Mesendoderm (in vitro differentiated cells): ENCODE data around the gene LZTR1.
A peak's percentile ranks its signal among the peaks of the same experiment; 100 is the strongest.

Experiments used
- DNase-seq: peaks from one replicate; pipeline ENCODE4 v3.0.0; 2013
- H2AK5ac ChIP-seq: 2 replicates; pipeline ENCODE4 v1.6.1; 2013; ENCODE audit warnings: low read length, inconsistent platforms
- H2BK120ac ChIP-seq: 2 replicates; pipeline ENCODE4 v1.6.1; 2013; ENCODE audit warnings: low read depth, mild to moderate bottlenecking, low read length, moderate library complexity, mixed read lengths
- H2BK15ac ChIP-seq: replicated peaks from 2 replicates; pipeline ENCODE4 v1.6.1; 2013; ENCODE audit warnings: low read depth, mild to moderate bottlenecking, moderate library complexity
- H2BK5ac ChIP-seq: 2 replicates; pipeline ENCODE4 v1.6.1; 2013; ENCODE audit warnings: low read length, inconsistent platforms
- H3K18ac ChIP-seq: 2 replicates; pipeline ENCODE4 v1.6.1; 2013; ENCODE audit warnings: mild to moderate bottlenecking, low read length, mixed read lengths
- H3K23ac ChIP-seq: one replicate; pipeline ENCODE4 v1.6.1; 2013; ENCODE audit warnings: low read length
- H3K27ac ChIP-seq: 2 replicates; pipeline ENCODE4 v1.5.1; 2013; ENCODE audit warnings: low read depth, mild to moderate bottlenecking, inconsistent platforms, low read length, moderate library complexity
- H3K27me3 ChIP-seq: 2 replicates; pipeline ENCODE4 v1.6.1; 2013; ENCODE audit warnings: low read length, control low read depth, mild to moderate bottlenecking, inconsistent platforms; ENCODE audit not compliant: insufficient read depth, poor library complexity
- H3K36me3 ChIP-seq: 2 replicates; pipeline ENCODE4 v1.6.1; 2013; ENCODE audit warnings: low read length, inconsistent platforms; ENCODE audit not compliant: control insufficient read depth, insufficient read depth
- H3K4ac ChIP-seq: one replicate; pipeline ENCODE4 v1.6.1; 2013; ENCODE audit warnings: low read depth, mild to moderate bottlenecking, low read length, moderate library complexity
- H3K4me1 ChIP-seq: 2 replicates; pipeline ENCODE4 v1.6.1; 2013; ENCODE audit warnings: low read depth, low read length, inconsistent platforms; ENCODE audit not compliant: control insufficient read depth
- H3K4me2 ChIP-seq: 2 replicates; pipeline ENCODE4 v1.6.1; 2013; ENCODE audit warnings: low read length
- H3K4me3 ChIP-seq: 2 replicates; pipeline ENCODE4 v1.5.1; 2013; ENCODE audit warnings: mild to moderate bottlenecking, low read length
- H3K56ac ChIP-seq: one replicate; pipeline ENCODE4 v1.6.1; 2013; ENCODE audit warnings: low read length
- H3K79me1 ChIP-seq: 2 replicates; pipeline ENCODE4 v1.6.1; 2013; ENCODE audit warnings: low read length, inconsistent platforms
- H3K79me2 ChIP-seq: 2 replicates; pipeline ENCODE4 v1.6.1; 2013; ENCODE audit warnings: mild to moderate bottlenecking, low read length; ENCODE audit not compliant: control insufficient read depth, insufficient read depth
- H3K9ac ChIP-seq: 2 replicates; pipeline ENCODE4 v1.6.1; 2013; ENCODE audit warnings: low read length, inconsistent platforms
- H4K5ac ChIP-seq: one replicate; pipeline ENCODE4 v1.6.1; 2013; ENCODE audit warnings: low read length
- H4K8ac ChIP-seq: one replicate; pipeline ENCODE4 v1.6.1; 2013; ENCODE audit warnings: low read depth, mild to moderate bottlenecking, control low read depth, low read length, moderate library complexity
- WGBS: extraction: QIAGEN DNeasy Blood & Tissue Kit; methylation state at CpG from one replicate; pipeline ENCODE4 v1.1.7; 2013; ENCODE audit warnings: low lambda C conversion rate, missing lambda C conversion rate; ENCODE audit not compliant: insufficient coverage; ENCODE audit errors: extremely low coverage; 5-methylcytosine and 5-hydroxymethylcytosine counted together

The LZTR1 gene

DNA sequence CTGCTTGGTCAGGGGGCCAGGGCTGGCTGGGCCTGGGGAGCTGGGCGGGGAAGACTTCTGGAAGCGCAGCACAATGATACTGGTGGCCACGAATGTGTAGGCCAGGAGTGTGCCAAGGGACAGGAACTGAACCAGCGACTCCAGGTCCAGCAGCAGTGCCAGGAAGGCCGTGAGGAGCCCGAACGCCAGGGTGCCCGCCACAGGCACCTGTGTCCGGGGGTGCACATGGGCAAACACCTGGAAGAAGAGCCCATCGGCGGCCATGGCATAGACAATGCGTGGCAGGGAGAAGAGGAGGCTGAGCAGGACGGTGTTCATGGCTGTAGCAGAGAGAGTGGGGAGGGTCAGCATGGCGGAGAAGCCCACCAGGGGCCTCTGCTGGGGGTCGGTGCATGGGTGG, 47.9 kb downstream of the LZTR1 start:
- no peak overlapping the region for H3K4ac ChIP-seq
- H3K4me3 ChIP-seq, result no peak overlapping the region
- no peak overlapping the region for H2BK15ac ChIP-seq
- H3K4me2 ChIP-seq, result no peak overlapping the region
- H3K79me1 ChIP-seq, result no peaks in the 10 kb centered on the region
- no peaks in the 10 kb centered on the region for H3K4me1 ChIP-seq
- WGBS, result no CpG with 5 or more reads among the region's 15 CpGs
- no peak for DNase-seq
- H3K79me2 ChIP-seq, result no peaks in the 10 kb centered on the region
- H4K5ac ChIP-seq, result no peak overlapping the region
- H3K27me3 ChIP-seq, result no peaks in the 10 kb centered on the region
- H3K9ac ChIP-seq, result no peak overlapping the region
- no peak overlapping the region for H3K56ac ChIP-seq
- H2AK5ac ChIP-seq, result no peak overlapping the region
- no peak overlapping the region for H3K23ac ChIP-seq
- no peak overlapping the region for H3K27ac ChIP-seq
- no peak overlapping the region for H2BK5ac ChIP-seq
- H3K18ac ChIP-seq, result no peak overlapping the region
- no peaks in the 10 kb centered on the region for H3K36me3 ChIP-seq
- no peak overlapping the region for H2BK120ac ChIP-seq
- no peak overlapping the region for H4K8ac ChIP-seq

DNA sequence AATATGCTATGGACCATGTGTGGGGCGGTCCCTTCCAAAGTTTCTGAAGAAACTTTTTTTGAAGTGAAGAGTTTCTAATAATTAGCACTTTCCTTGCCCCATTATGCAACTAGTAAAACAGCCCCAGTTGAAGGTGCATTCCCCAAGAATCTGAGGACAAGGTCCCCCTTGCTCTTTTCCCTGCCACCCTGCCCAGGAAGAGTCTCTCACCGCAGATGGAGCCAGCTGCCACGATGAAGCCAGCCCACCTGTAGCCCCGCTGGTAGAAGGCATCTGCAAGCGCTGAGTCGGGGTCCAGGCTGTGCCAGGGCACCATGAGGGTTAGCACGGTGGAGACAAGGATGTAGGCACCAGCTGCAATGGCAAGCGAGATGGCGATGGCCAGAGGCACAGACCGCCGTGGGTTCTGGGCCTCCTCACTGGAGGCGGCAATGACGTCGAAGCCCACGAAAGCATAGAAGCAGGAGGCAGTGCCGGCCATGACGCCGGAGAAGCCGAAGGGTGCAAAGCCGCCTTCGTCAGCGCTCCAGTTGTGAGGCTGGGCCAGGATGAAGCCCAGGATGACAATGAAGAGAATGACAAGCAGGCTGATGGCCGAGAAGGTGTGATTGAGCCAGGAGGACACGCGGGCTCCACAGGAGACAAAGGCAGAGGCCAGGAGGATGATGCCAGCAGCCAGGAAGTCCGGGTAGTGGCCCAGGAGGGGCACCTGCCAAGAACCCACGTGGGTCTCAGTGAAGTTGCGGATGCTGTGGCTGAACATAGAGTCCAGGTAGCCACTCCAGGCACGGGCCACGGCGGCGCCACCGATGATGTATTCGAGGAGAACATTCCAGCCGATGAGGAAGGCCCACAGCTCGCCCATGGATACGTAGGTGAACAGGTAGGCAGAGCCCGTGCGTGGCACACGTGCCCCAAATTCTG, 48.8 kb downstream of the LZTR1 start:
- Histone ChIP-seq H3K4me1 (no peaks in the 10 kb centered on the region), H3K9ac (no peak overlapping the region), H2BK5ac (no peak overlapping the region), H3K79me1 (no peaks in the 10 kb centered on the region), H3K27me3 (no peaks in the 10 kb centered on the region), H3K56ac (no peak overlapping the region), H4K5ac (no peak overlapping the region), H2AK5ac (no peak overlapping the region), H4K8ac (no peak overlapping the region), H3K18ac (no peak overlapping the region), H3K23ac (no peak overlapping the region), H3K4me3 (no peak overlapping the region), H3K27ac (no peak overlapping the region), H3K36me3 (no peaks in the 10 kb centered on the region), H2BK120ac (no peak overlapping the region), H2BK15ac (no peak overlapping the region), H3K4me2 (no peak overlapping the region), H3K4ac (no peak overlapping the region), H3K79me2 (no peaks in the 10 kb centered on the region)
- WGBS, result no CpG with 5 or more reads among the region's 40 CpGs
- DNase-seq, result no peak

DNA sequence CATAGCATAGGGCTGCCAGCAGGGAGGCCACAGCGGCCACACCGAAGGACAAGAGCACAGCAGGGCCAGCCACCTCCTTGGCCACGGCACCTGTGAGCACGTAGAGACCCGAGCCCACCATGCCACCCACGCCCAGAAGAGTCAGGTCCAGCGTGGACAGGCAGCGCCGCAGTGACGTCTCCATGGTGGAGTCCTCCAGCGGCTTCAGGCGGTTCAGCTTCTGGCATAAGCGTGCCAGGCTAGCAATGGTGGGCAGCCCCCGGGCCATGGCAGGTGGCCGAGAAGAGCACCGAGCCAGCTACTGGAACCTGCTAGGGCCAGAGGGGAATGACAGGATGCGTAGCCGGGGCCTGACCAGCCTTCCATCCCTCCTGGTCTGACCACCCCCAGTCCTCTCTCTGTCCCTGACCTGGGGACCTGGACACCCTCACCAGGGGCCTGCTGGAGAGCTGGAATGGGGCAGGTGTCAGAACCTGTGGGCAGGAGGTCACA, 49.5 kb downstream of the LZTR1 start:
- no peak for DNase-seq
- no peaks in the 10 kb centered on the region for H3K36me3 ChIP-seq
- WGBS, result no CpG with 5 or more reads among the region's 18 CpGs
- H3K56ac ChIP-seq, result no peak overlapping the region
- H4K5ac ChIP-seq, result no peak overlapping the region
- no peaks in the 10 kb centered on the region for H3K4me1 ChIP-seq
- H4K8ac ChIP-seq, result no peak overlapping the region
- H3K23ac ChIP-seq, result no peak overlapping the region
- no peaks in the 10 kb centered on the region for H3K79me2 ChIP-seq
- H3K4me2 ChIP-seq, result no peak overlapping the region
- H2BK15ac ChIP-seq, result no peak overlapping the region
- no peaks in the 10 kb centered on the region for H3K79me1 ChIP-seq
- H3K27ac ChIP-seq, result no peak overlapping the region
- no peak overlapping the region for H3K9ac ChIP-seq
- H3K18ac ChIP-seq, result no peak overlapping the region
- no peak overlapping the region for H2BK120ac ChIP-seq
- H2AK5ac ChIP-seq, result no peak overlapping the region
- no peaks in the 10 kb centered on the region for H3K27me3 ChIP-seq
- no peak overlapping the region for H3K4me3 ChIP-seq
- no peak overlapping the region for H2BK5ac ChIP-seq
- H3K4ac ChIP-seq, result no peak overlapping the region

DNA sequence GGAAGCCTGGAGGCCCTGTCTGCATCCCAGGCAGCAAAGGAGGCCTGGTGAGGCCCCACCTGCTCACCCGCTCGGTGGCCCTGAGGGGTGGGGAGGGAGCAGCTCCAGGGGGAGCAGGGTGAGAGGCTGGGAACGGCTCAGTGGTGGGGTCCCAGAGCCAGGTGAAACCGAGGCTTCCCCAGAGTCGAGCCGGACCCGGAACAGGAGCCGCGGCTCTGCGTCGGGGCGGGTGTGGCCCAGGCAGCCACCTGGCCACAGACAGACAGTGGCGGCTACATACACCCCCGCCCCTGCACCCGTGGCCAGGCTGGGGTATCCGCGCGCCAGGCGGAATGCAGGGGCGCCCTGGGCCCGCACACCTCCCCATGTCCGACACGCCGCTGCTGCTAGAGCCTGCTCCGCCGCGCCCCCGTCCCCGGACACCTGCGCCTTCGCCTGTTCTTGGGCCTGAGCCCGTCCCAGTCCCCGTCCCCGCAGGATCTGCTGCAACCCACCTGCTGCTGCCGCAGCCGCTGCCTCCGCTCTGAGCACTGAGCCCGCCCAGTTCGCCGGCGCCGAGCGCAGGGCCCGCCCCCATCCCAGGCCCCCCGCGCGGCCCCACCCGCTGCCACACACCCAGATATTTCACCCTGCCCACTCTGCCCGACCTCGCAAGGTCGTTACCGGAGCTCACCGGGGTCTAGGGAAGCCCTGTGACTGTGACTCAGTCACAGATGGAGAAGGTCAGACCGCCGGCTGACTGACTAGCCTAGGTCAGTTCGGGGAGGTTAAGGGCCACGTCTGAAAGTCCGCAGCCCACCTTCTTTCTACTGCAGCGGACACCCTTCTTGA, 50.2 kb downstream of the LZTR1 start, which contains the start of gene SLC7A4:
Gene SLC7A4, minus strand, starts transcription at position 525 of the 831 bp plus-strand sequence. CDS start 749 bp downstream, outside the sequence.
- Histone ChIP-seq H3K4me1 (no peaks in the 10 kb centered on the region), H3K4ac (no peak within 1 kb of the TSS), H2BK5ac (no peak within 1 kb of the TSS), H3K27me3 (no peaks in the 10 kb centered on the region), H3K79me1 (no peaks in the 10 kb centered on the region), H3K27ac (peak within 1 kb of the TSS; percentile 8), H3K4me2 (peak within 1 kb of the TSS; percentile 57), H4K8ac (no peak within 1 kb of the TSS), H2BK15ac (no peak within 1 kb of the TSS), H3K36me3 (no peaks in the 10 kb centered on the region), H3K9ac (peak within 1 kb of the TSS; percentile 42), H2AK5ac (no peak within 1 kb of the TSS), H4K5ac (no peak within 1 kb of the TSS), H3K79me2 (no peaks in the 10 kb centered on the region), H2BK120ac (no peak within 1 kb of the TSS), H3K56ac (peak within 1 kb of the TSS; percentile 74), H3K4me3 (no peak within 1 kb of the TSS), H3K18ac (no peak within 1 kb of the TSS), H3K23ac (peak within 1 kb of the TSS; percentile 66)
- no peak for DNase-seq
- WGBS, result no CpG with 5 or more reads among the region's 59 CpGs

DNA sequence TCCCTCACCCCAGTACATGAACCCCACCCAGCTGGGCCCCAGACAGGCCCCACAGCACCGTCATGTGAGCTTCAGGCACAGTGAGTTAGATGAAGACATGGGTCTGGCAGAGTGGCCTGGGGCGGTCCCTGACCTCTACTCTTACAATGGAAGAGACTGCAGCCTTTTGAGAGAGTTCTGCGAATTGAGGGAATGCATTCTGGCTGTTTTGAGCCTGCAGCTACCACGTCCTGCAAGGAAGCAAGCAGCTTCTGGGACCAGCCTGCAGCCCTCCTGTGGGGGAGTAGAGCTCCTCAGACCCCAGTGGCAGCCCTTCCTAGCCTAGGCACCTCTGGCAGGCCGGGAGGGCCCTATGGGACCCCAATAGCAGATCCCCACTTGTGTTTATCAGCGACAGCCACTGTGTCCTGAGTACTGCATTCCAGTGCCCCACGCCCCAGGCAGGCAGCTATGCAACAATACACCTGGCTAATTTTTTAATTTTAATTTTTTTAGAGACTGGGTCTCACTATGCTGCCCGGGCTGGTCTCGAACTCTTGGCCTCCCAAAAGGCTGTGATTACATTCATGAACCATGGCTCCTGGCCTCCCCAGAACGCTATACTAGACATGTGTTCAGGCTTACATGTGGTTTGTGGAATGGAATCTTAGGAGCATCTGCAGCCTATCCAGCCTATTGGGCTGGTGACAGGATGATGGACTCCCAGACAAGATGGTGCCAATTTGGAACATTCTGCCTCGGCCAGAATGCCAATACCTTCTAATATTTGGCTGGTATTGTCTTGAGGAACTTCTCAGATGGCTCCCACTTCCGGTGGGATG, 51.0 kb downstream of the LZTR1 start:
- Histone ChIP-seq H3K79me2 (no peaks in the 10 kb centered on the region), H3K23ac (no peak overlapping the region), H3K27me3 (no peaks in the 10 kb centered on the region), H2AK5ac (no peak overlapping the region), H3K4me3 (no peak overlapping the region), H3K4ac (no peak overlapping the region), H3K27ac (peak overlapping the region; percentile 8), H3K9ac (peak overlapping the region; percentile 42), H3K18ac (no peak overlapping the region), H3K56ac (peak overlapping the region; percentile 74), H3K4me1 (no peaks in the 10 kb centered on the region), H3K36me3 (no peaks in the 10 kb centered on the region), H4K5ac (no peak overlapping the region), H4K8ac (no peak overlapping the region), H2BK5ac (no peak overlapping the region), H3K79me1 (no peaks in the 10 kb centered on the region), H2BK15ac (no peak overlapping the region), H3K4me2 (peak overlapping the region; percentile 57), H2BK120ac (no peak overlapping the region)
- no peak for DNase-seq
- no CpG with 5 or more reads among the region's 12 CpGs for WGBS
